Measurements from ENCODE around the gene LPAR5. TPM values are rescaled to one million over a fixed set of nuclear protein-coding genes. Genes with fewer than 3 reads are reported as not detected.
"Not testable (repeated sequence)": the region's sequence is repeated elsewhere in the genome, so short reads cannot be mapped to it uniquely, and the experiment has no call there.

LPAR5 gene
- total RNA-seq, 2 experiments from 2014 or later = 2.8 to 3.0 TPM

- H3K4me3 Mint-ChIP-seq = no peak overlapping the region
- Histone ChIP-seq H3K36me3 (ENCODE audit: insufficient read depth, low read length) (peaks cover 39% of the 10 kb centered on the region), H3K4me1 (ENCODE audit: insufficient read depth, low read length) (peaks cover 60% of the 10 kb centered on the region), H3K9me3 (ENCODE audit: control insufficient read depth in 1 of 2, insufficient read depth in 1 of 2, low read length in 2 of 2) (no peaks in the 10 kb centered on the region), H3K4me3 (ENCODE audit: low read length) (peak overlapping the region; percentile 66), H3K27me3 (ENCODE audit: control insufficient read depth in 1 of 2, insufficient read depth in 2 of 2, low read length in 2 of 2) (no peaks in the 10 kb centered on the region), H3K27ac (ENCODE audit: low read depth in 1 of 2, low read length in 2 of 2) (peak overlapping the region; percentile 64 to 79)
- peak overlapping the region; percentile 88 for H3K27ac Mint-ChIP-seq
- ChIA-PET CTCF (interaction anchor here (1.3 to 1.6 kb wide), 4 partner anchors 11 to 134 kb away, joined by 3 to 4 read pairs (median 4); partner anchors contain the start of gene VAMP1), POLR2A (interaction anchor here (1.0 to 3.4 kb wide), 7 partner anchors 10 to 120 kb away, joined by 3 to 21 read pairs (median 10); partner anchors contain the start of genes COPS7A, NOP2 and ZNF384)
- H3K4me1 Mint-ChIP-seq (ENCODE audit: low read depth) = peaks cover 55% of the 10 kb centered on the region
- ATAC-seq (ENCODE audit: poor library complexity) (no peak), DNase-seq (no peak)
- H3K36me3 Mint-ChIP-seq (ENCODE audit: low read depth) = peaks cover 57% of the 10 kb centered on the region
- intact Hi-C loops (cut with DNase I, micrococcal nuclease) = loop anchor here in 1 of 2 experiments (5.0 kb wide), 2 partner anchors 37 to 188 kb away; partner anchors contain the start of gene NOP2
- H3K27me3 Mint-ChIP-seq = no peaks in the 10 kb centered on the region
- H3K9me3 Mint-ChIP-seq = no peaks in the 10 kb centered on the region
- TF ChIP-seq CTCF (IDR thresholded peaks at IDR 0.05) = no peak
Measured at GRCh38 chr12:6604259-6605029, 31.3 kb downstream of the LPAR5 start.

- no peak for TF ChIP-seq CTCF (IDR thresholded peaks at IDR 0.05)
- ATAC-seq (ENCODE audit: poor library complexity) = no peak
- H3K9me3 ChIP-seq (ENCODE audit: control insufficient read depth in 1 of 2, insufficient read depth in 1 of 2, low read length in 2 of 2) = no peaks in the 10 kb centered on the region
- Mint-ChIP-seq H3K4me1 (ENCODE audit: low read depth) (peaks cover 56% of the 10 kb centered on the region), H3K4me3 (peak overlapping the region; percentile 84), H3K9me3 (no peaks in the 10 kb centered on the region), H3K27ac (peak overlapping the region; percentile 88), H3K36me3 (ENCODE audit: low read depth) (peaks cover 70% of the 10 kb centered on the region), H3K27me3 (no peaks in the 10 kb centered on the region)
- POLR2A ChIA-PET = interaction anchor here (0.7 to 3.4 kb wide), 10 partner anchors 8 to 358 kb away, joined by 3 to 21 read pairs (median 4); partner anchors contain the start of genes COPS7A, NOP2, USP5 and ZNF384
- H3K36me3 ChIP-seq (ENCODE audit: insufficient read depth, low read length) = peaks cover 51% of the 10 kb centered on the region
- DNase-seq = peak in 13 of 14 experiments; percentile 16 to 78 (median 49)
- peaks cover 53% of the 10 kb centered on the region for H3K4me1 ChIP-seq (ENCODE audit: insufficient read depth, low read length)
- CTCF ChIA-PET = interaction anchor here (1.0 to 1.6 kb wide), 4 partner anchors 33 to 138 kb away, joined by 3 to 4 read pairs (median 4); no protein-coding TSS in a partner anchor
- H3K4me3 ChIP-seq (ENCODE audit: low read length) = peak overlapping the region; percentile 39
- intact Hi-C loops (cut with DNase I, micrococcal nuclease) = loop anchor here in 1 of 2 experiments (2.0 kb wide), 1 partner anchor 32 kb away; no protein-coding TSS in a partner anchor
- no peaks in the 10 kb centered on the region for H3K27me3 ChIP-seq (ENCODE audit: control insufficient read depth in 1 of 2, insufficient read depth in 2 of 2, low read length in 2 of 2)
- peak overlapping the region; percentile 15 to 60 for H3K27ac ChIP-seq (ENCODE audit: low read depth in 1 of 2, low read length in 2 of 2)
Measured at GRCh38 chr12:6603095-6603567, 32.6 kb downstream of the LPAR5 start.

GRCh38 chr12:6602526-6602925 is 33.2 kb downstream of the LPAR5 start:
- Histone ChIP-seq H3K27ac (ENCODE audit: low read depth in 1 of 2, low read length in 2 of 2) (peak overlapping the region; percentile 15 to 60), H3K36me3 (ENCODE audit: insufficient read depth, low read length) (peaks cover 57% of the 10 kb centered on the region), H3K27me3 (ENCODE audit: control insufficient read depth in 1 of 2, insufficient read depth in 2 of 2, low read length in 2 of 2) (no peaks in the 10 kb centered on the region), H3K4me1 (ENCODE audit: insufficient read depth, low read length) (peaks cover 47% of the 10 kb centered on the region), H3K4me3 (ENCODE audit: low read length) (peak overlapping the region; percentile 39), H3K9me3 (ENCODE audit: control insufficient read depth in 1 of 2, insufficient read depth in 1 of 2, low read length in 2 of 2) (no peaks in the 10 kb centered on the region)
- Mint-ChIP-seq H3K4me1 (ENCODE audit: low read depth) (peaks cover 56% of the 10 kb centered on the region), H3K4me3 (peak overlapping the region; percentile 84), H3K27ac (peak overlapping the region; percentile 88), H3K36me3 (ENCODE audit: low read depth) (peaks cover 76% of the 10 kb centered on the region), H3K27me3 (no peaks in the 10 kb centered on the region), H3K9me3 (no peaks in the 10 kb centered on the region)
- ATAC-seq (ENCODE audit: poor library complexity) = no peak
- ChIA-PET POLR2A (interaction anchor here (0.7 to 3.4 kb wide), 9 partner anchors 8 to 359 kb away, joined by 3 to 21 read pairs (median 5); partner anchors contain the start of genes NOP2, USP5 and ZNF384), CTCF (interaction anchor here (0.5 to 1.6 kb wide), 2 partner anchors 137 to 241 kb away, joined by 3 to 4 read pairs; no protein-coding TSS in a partner anchor)
- no peak for TF ChIP-seq CTCF (IDR thresholded peaks at IDR 0.05)
- no peak for DNase-seq
- intact Hi-C loops (cut with DNase I, micrococcal nuclease) = loop anchor here in 1 of 2 experiments (2.0 kb wide), 1 partner anchor 32 kb away; no protein-coding TSS in a partner anchor

GRCh38 chr12:6595673-6596072 is 40.1 kb downstream of the LPAR5 start:
- CTCF ChIA-PET = interaction anchor here (0.9 to 1.3 kb wide), 3 partner anchors 8 to 58 kb away, joined by 3 to 4 read pairs (median 3); no protein-coding TSS in a partner anchor
- peaks cover 90% of the 10 kb centered on the region for H3K36me3 Mint-ChIP-seq (ENCODE audit: low read depth)
- H3K27me3 Mint-ChIP-seq; H3K27me3 ChIP-seq (ENCODE audit: control insufficient read depth in 1 of 2, insufficient read depth in 2 of 2, low read length in 2 of 2); H3K4me1 Mint-ChIP-seq (ENCODE audit: low read depth); ATAC-seq (ENCODE audit: poor library complexity); DNase-seq; H3K4me3 Mint-ChIP-seq; H3K4me1 ChIP-seq (ENCODE audit: insufficient read depth, low read length); H3K4me3 ChIP-seq (ENCODE audit: low read length); H3K27ac Mint-ChIP-seq; H3K9me3 Mint-ChIP-seq; H3K27ac ChIP-seq (ENCODE audit: low read depth in 1 of 2, low read length in 2 of 2); H3K9me3 ChIP-seq (ENCODE audit: control insufficient read depth in 1 of 2, insufficient read depth in 1 of 2, low read length in 2 of 2); intact Hi-C loops (cut with DNase I, micrococcal nuclease): not testable (repeated sequence)
- H3K36me3 ChIP-seq (ENCODE audit: insufficient read depth, low read length) = peaks cover 93% of the 10 kb centered on the region
- POLR2A ChIA-PET = interaction anchor here (0.6 to 0.7 kb wide), 2 partner anchors 376 to 1423 kb away, joined by 3 read pairs; no protein-coding TSS in a partner anchor

Measured in CD4-positive, alpha-beta T cell (primary cell).